Measurements from ENCODE around the gene GALNT18.

GALNT18 gene

GRCh38 chr11:11253995-11254394, 367.8 kb downstream of the GALNT18 start:
- DNase-seq: no peak

GRCh38 chr11:11253497-11253896, 368.3 kb downstream of the GALNT18 start:
- no peak for DNase-seq

- no peak for DNase-seq
Observed at GRCh38 chr11:11252403-11252802, 369.4 kb downstream of the GALNT18 start.

GRCh38 chr11:11251394-11251970, 370.3 kb downstream of the GALNT18 start:
- DNase-seq: no peak

GRCh38 chr11:11250470-11250869, 371.3 kb downstream of the GALNT18 start:
- DNase-seq: no peak

GRCh38 chr11:11247576-11247975, 374.2 kb downstream of the GALNT18 start:
- no peak for DNase-seq

- DNase-seq: no peak
Observed at GRCh38 chr11:11247086-11247485, 374.7 kb downstream of the GALNT18 start.

- DNase-seq: no peak
Observed at GRCh38 chr11:11246166-11246565, 375.6 kb downstream of the GALNT18 start.

- no peak for DNase-seq
Observed at GRCh38 chr11:11245453-11245852, 376.4 kb downstream of the GALNT18 start.

GRCh38 chr11:11244470-11245080, 377.2 kb downstream of the GALNT18 start:
- no peak for DNase-seq

GRCh38 chr11:11243590-11244469, 378.0 kb downstream of the GALNT18 start:
- DNase-seq: no peak

GRCh38 chr11:11243209-11243589, 378.6 kb downstream of the GALNT18 start:
- DNase-seq: no peak

- DNase-seq: no peak
Observed at GRCh38 chr11:11241284-11241683, 380.5 kb downstream of the GALNT18 start.

- no peak for DNase-seq
Observed at GRCh38 chr11:11239959-11240358, 381.8 kb downstream of the GALNT18 start.

GRCh38 chr11:11237070-11237832, 384.6 kb downstream of the GALNT18 start:
- no peak for DNase-seq

- no peak for DNase-seq
Observed at GRCh38 chr11:11236498-11237059, 385.2 kb downstream of the GALNT18 start.

GRCh38 chr11:11231763-11232162, 390.0 kb downstream of the GALNT18 start:
- DNase-seq: no peak

GRCh38 chr11:11230802-11231562, 390.8 kb downstream of the GALNT18 start:
- no peak for DNase-seq

GRCh38 chr11:11230087-11230486, 391.7 kb downstream of the GALNT18 start:
- DNase-seq: no peak

- DNase-seq: no peak
Observed at GRCh38 chr11:11229647-11230046, 392.2 kb downstream of the GALNT18 start.

- DNase-seq: no peak
Observed at GRCh38 chr11:11227296-11228085, 394.3 kb downstream of the GALNT18 start.

All from cerebellar nuclear complex (tissue), 1 donor.